Panc1 (cell line): ENCODE results near the gene NCLN.

ENCODE experiments used
- SIN3A ChIP-seq: IDR thresholded peaks from 2 replicates; pipeline ENCODE4 v1.6.1; 2012; ENCODE audit warnings: low read depth, mild to moderate bottlenecking, low read length, moderate library complexity, borderline replicate concordance; ENCODE audit not compliant: insufficient read depth
- TF ChIP-seq, protein P1 (sequence below): fragments of 450-650 bp; IDR thresholded peaks from 2 replicates; pipeline ENCODE4 v1.5.1; 2017; ENCODE audit warnings: mild to moderate bottlenecking
- TF ChIP-seq, protein P2 (sequence below), 2 experiments: IDR thresholded peaks; 2 replicates each; pipeline ENCODE4 v1.6.1; 2011 to 2012; ENCODE audit warnings: low read depth in 2 of 2, control low read depth in 1 of 2, low read length in 1 of 2, mild to moderate bottlenecking in 1 of 2, moderate library complexity in 1 of 2; ENCODE audit not compliant: insufficient read depth in 1 of 2

DNA sequence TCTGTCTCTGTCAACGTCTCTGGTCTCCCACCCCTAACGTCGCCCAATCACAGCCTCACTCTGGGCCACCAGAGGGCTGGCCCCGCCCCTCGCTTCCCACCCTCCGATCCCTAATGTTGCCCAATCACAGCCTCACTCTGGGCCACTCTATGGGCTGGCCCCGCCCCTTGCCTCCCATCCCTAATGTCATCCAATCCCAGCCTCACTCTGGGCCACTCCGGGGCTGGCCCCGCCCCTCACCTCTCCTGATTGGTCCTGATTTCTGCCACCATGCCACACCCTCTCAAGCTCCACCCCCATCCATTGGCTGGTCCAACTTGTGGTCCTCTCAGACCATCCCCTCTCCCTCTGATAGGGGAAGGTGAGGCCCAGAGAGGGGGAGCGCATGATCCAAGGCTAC lies 63.7 kb downstream of the NCLN start:
- TF ChIP-seq, protein P1, sequence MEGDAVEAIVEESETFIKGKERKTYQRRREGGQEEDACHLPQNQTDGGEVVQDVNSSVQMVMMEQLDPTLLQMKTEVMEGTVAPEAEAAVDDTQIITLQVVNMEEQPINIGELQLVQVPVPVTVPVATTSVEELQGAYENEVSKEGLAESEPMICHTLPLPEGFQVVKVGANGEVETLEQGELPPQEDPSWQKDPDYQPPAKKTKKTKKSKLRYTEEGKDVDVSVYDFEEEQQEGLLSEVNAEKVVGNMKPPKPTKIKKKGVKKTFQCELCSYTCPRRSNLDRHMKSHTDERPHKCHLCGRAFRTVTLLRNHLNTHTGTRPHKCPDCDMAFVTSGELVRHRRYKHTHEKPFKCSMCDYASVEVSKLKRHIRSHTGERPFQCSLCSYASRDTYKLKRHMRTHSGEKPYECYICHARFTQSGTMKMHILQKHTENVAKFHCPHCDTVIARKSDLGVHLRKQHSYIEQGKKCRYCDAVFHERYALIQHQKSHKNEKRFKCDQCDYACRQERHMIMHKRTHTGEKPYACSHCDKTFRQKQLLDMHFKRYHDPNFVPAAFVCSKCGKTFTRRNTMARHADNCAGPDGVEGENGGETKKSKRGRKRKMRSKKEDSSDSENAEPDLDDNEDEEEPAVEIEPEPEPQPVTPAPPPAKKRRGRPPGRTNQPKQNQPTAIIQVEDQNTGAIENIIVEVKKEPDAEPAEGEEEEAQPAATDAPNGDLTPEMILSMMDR, result no peak
- TF ChIP-seq, protein P2, sequence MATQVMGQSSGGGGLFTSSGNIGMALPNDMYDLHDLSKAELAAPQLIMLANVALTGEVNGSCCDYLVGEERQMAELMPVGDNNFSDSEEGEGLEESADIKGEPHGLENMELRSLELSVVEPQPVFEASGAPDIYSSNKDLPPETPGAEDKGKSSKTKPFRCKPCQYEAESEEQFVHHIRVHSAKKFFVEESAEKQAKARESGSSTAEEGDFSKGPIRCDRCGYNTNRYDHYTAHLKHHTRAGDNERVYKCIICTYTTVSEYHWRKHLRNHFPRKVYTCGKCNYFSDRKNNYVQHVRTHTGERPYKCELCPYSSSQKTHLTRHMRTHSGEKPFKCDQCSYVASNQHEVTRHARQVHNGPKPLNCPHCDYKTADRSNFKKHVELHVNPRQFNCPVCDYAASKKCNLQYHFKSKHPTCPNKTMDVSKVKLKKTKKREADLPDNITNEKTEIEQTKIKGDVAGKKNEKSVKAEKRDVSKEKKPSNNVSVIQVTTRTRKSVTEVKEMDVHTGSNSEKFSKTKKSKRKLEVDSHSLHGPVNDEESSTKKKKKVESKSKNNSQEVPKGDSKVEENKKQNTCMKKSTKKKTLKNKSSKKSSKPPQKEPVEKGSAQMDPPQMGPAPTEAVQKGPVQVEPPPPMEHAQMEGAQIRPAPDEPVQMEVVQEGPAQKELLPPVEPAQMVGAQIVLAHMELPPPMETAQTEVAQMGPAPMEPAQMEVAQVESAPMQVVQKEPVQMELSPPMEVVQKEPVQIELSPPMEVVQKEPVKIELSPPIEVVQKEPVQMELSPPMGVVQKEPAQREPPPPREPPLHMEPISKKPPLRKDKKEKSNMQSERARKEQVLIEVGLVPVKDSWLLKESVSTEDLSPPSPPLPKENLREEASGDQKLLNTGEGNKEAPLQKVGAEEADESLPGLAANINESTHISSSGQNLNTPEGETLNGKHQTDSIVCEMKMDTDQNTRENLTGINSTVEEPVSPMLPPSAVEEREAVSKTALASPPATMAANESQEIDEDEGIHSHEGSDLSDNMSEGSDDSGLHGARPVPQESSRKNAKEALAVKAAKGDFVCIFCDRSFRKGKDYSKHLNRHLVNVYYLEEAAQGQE (IDR thresholded peaks at IDR 0.05; ENCODE audit: insufficient read depth in 1 of 2, low read depth in 2 of 2, low read length in 1 of 2), result no peak
- TF ChIP-seq SIN3A, result no peak
